Calu3 (cell line): ENCODE measurements around the gene MLIP. TPM values are rescaled to one million over a fixed set of nuclear protein-coding genes. Genes with fewer than 3 reads are reported as not detected.
A peak's percentile ranks its signal among the peaks of the same experiment; 100 is the strongest.

ENCODE experiments used
- BruUV-seq: library from RNA; stranded (reverse); fragments of 400-500 nt; replicated peaks from 2 replicates; lab custom pipeline; 2021; lab: Mats Ljungman, UMichigan
- CTCF ChIA-PET: fragments of 300-600 bp; sonication (Branson Sonifier 250); formaldehyde crosslinking; loops from one replicate; lab custom pipeline; 2022; ENCODE audit warnings: antibody characterized with exemption; lab: Charles Lee
- DNase-seq: peaks from one replicate; pipeline ENCODE4 v3.0.0; 2022
- H3K27ac Mint-ChIP-seq: one replicate; pipeline ENCODE4 v1.8.0; 2022; ENCODE audit warnings: mixed read lengths; ENCODE audit not compliant: unreplicated experiment
- H3K27me3 Mint-ChIP-seq: one replicate; pipeline ENCODE4 v1.8.0; 2022; ENCODE audit warnings: mixed read lengths; ENCODE audit not compliant: unreplicated experiment
- H3K36me3 Mint-ChIP-seq: one replicate; pipeline ENCODE4 v1.8.0; 2022; ENCODE audit warnings: mild to moderate bottlenecking, moderate library complexity, mixed read lengths; ENCODE audit not compliant: insufficient read depth, unreplicated experiment
- H3K4me1 Mint-ChIP-seq: one replicate; pipeline ENCODE4 v1.8.0; 2022; ENCODE audit warnings: mild to moderate bottlenecking, low read depth, mixed read lengths; ENCODE audit not compliant: unreplicated experiment
- H3K4me3 Mint-ChIP-seq: one replicate; pipeline ENCODE4 v1.8.0; 2022; ENCODE audit warnings: mild to moderate bottlenecking, low read depth, moderate library complexity, mixed read lengths; ENCODE audit not compliant: unreplicated experiment
- H3K9me3 Mint-ChIP-seq: one replicate; pipeline ENCODE4 v1.8.0; 2022; ENCODE audit warnings: low read depth, mixed read lengths; ENCODE audit not compliant: unreplicated experiment
- CTCF ChIP-seq: fragments of 200-600 bp; IDR thresholded peaks from one replicate; pipeline ENCODE4 v1.8.0; 2022; ENCODE audit warnings: antibody characterized with exemption; ENCODE audit not compliant: unreplicated experiment
- intact Hi-C: fragments of 100-400 bp; cut with micrococcal nuclease; formaldehyde crosslinking; loops from one replicate; pipeline ENCODE4 v1.10.0; 2022; ENCODE audit not compliant: unreplicated experiment
- total RNA-seq: library from RNA; stranded (reverse); gene quantifications from 2 replicates; pipeline ENCODE4 v1.2.3, GENCODE V29; 2022

MLIP gene
- total RNA-seq, 1 experiment from 2014 or later = 1.4 TPM

GRCh38 chr6:54282186-54282585 is 170.9 kb downstream of the MLIP start:
- no peak for DNase-seq
- H3K36me3 Mint-ChIP-seq = no peaks in the 10 kb centered on the region
- CTCF ChIA-PET = interaction anchor here (1.2 to 1.3 kb wide), 2 partner anchors 9 to 296 kb away, joined by 4 to 6 read pairs; no protein-coding TSS in a partner anchor
- H3K4me1 Mint-ChIP-seq = peaks cover 35% of the 10 kb centered on the region
- H3K4me3 Mint-ChIP-seq = no peak overlapping the region
- H3K27ac Mint-ChIP-seq = peak overlapping the region; percentile 28
- no TSS peak for BruUV-seq
- H3K27me3 Mint-ChIP-seq = no peaks in the 10 kb centered on the region
- intact Hi-C loops = no loop called here
- no peak for TF ChIP-seq CTCF
- no peaks in the 10 kb centered on the region for H3K9me3 Mint-ChIP-seq

- Mint-ChIP-seq H3K36me3 (no peaks in the 10 kb centered on the region), H3K27me3 (no peaks in the 10 kb centered on the region), H3K4me1 (peaks cover 44% of the 10 kb centered on the region), H3K4me3 (no peak overlapping the region), H3K27ac (no peak overlapping the region), H3K9me3 (no peaks in the 10 kb centered on the region)
- BruUV-seq = no TSS peak
- no peak for DNase-seq
- intact Hi-C loops = no loop called here
- CTCF ChIA-PET = no interaction called here
- no peak for TF ChIP-seq CTCF
Measured at GRCh38 chr6:54284161-54284860, 173.1 kb downstream of the MLIP start.

- intact Hi-C loops = no loop called here
- Mint-ChIP-seq H3K4me1 (peaks cover 44% of the 10 kb centered on the region), H3K9me3 (no peaks in the 10 kb centered on the region), H3K4me3 (no peak overlapping the region), H3K27ac (no peak overlapping the region), H3K27me3 (no peaks in the 10 kb centered on the region), H3K36me3 (no peaks in the 10 kb centered on the region)
- CTCF ChIA-PET = interaction anchor here (1.2 kb wide), 1 partner anchor 15 kb away, joined by 3 read pairs; no protein-coding TSS in a partner anchor
- TF ChIP-seq CTCF = no peak
- BruUV-seq = no TSS peak
- no peak for DNase-seq
Measured at GRCh38 chr6:54285595-54285994, 174.4 kb downstream of the MLIP start.

GRCh38 chr6:54286141-54286540 is 174.9 kb downstream of the MLIP start:
- peaks cover 49% of the 10 kb centered on the region for H3K4me1 Mint-ChIP-seq
- BruUV-seq = no TSS peak
- H3K36me3 Mint-ChIP-seq = no peaks in the 10 kb centered on the region
- TF ChIP-seq CTCF = no peak
- H3K27ac Mint-ChIP-seq = no peak overlapping the region
- H3K9me3 Mint-ChIP-seq = no peaks in the 10 kb centered on the region
- intact Hi-C loops = no loop called here
- no peaks in the 10 kb centered on the region for H3K27me3 Mint-ChIP-seq
- CTCF ChIA-PET = interaction anchor here (1.2 kb wide), 1 partner anchor 15 kb away, joined by 3 read pairs; no protein-coding TSS in a partner anchor
- no peak for DNase-seq
- no peak overlapping the region for H3K4me3 Mint-ChIP-seq
